Measurements from ENCODE around the gene TYSND1.

The TYSND1 gene

GRCh38 chr10:70135684-70136083 lies 10.8 kb downstream of the TYSND1 start:
- Histone ChIP-seq H3K36me3 (replicated peaks) (peaks cover 6% of the 10 kb centered on the region), H3K27ac (no peak overlapping the region), H3K4me3 (ENCODE audit: low read depth, low read length) (no peak overlapping the region), H3K27me3 (replicated peaks) (no peaks in the 10 kb centered on the region)
- in situ Hi-C loops (cut with HindIII; ENCODE audit: low pct_ligation_motif_present, low sequenced_read_pairs) = no loop called here
- no peak for DNase-seq
- TF ChIP-seq CTCF (IDR thresholded peaks at IDR 0.05; ENCODE audit: low read depth, low read length, missing control alignments) = no peak

GRCh38 chr10:70135046-70135445 lies 11.5 kb downstream of the TYSND1 start:
- in situ Hi-C loops (cut with HindIII; ENCODE audit: low pct_ligation_motif_present, low sequenced_read_pairs) = no loop called here
- no peak for TF ChIP-seq CTCF (IDR thresholded peaks at IDR 0.05; ENCODE audit: low read depth, low read length, missing control alignments)
- no peak for DNase-seq
- Histone ChIP-seq H3K27ac (no peak overlapping the region), H3K36me3 (replicated peaks) (peaks cover 6% of the 10 kb centered on the region), H3K4me3 (ENCODE audit: low read depth, low read length) (no peak overlapping the region), H3K27me3 (replicated peaks) (no peaks in the 10 kb centered on the region)

GRCh38 chr10:70132098-70133029 lies 14.1 kb downstream of the TYSND1 start, which contains the start of gene AIFM2:
TSS of gene AIFM2 (minus strand) at chr10:70132825. CDS start at chr10:70124084, 8,741 bp downstream.
- TF ChIP-seq CTCF (IDR thresholded peaks at IDR 0.05; ENCODE audit: low read depth, low read length, missing control alignments) = no peak
- H3K27ac ChIP-seq = peak within 1 kb of the TSS; percentile 21
- no peaks in the 10 kb centered on the region for H3K27me3 ChIP-seq (replicated peaks)
- in situ Hi-C loops (cut with HindIII; ENCODE audit: low pct_ligation_motif_present, low sequenced_read_pairs) = no loop called here
- no peaks in the 10 kb centered on the region for H3K36me3 ChIP-seq (replicated peaks)
- DNase-seq = peak; percentile 40
- peak within 1 kb of the TSS; percentile 65 for H3K4me3 ChIP-seq (ENCODE audit: low read depth, low read length)

- no peak for DNase-seq
- Histone ChIP-seq H3K27me3 (replicated peaks) (no peaks in the 10 kb centered on the region), H3K27ac (no peak overlapping the region), H3K4me3 (ENCODE audit: low read depth, low read length) (no peak overlapping the region), H3K36me3 (replicated peaks) (no peaks in the 10 kb centered on the region)
- in situ Hi-C loops (cut with HindIII; ENCODE audit: low pct_ligation_motif_present, low sequenced_read_pairs) = no loop called here
- TF ChIP-seq CTCF (IDR thresholded peaks at IDR 0.05; ENCODE audit: low read depth, low read length, missing control alignments) = no peak
Observed at GRCh38 chr10:70131560-70131937, 15.0 kb downstream of the TYSND1 start.

GRCh38 chr10:70130878-70131559 lies 15.5 kb downstream of the TYSND1 start:
- Histone ChIP-seq H3K27ac (no peak overlapping the region), H3K36me3 (replicated peaks) (no peaks in the 10 kb centered on the region), H3K4me3 (ENCODE audit: low read depth, low read length) (no peak overlapping the region), H3K27me3 (replicated peaks) (no peaks in the 10 kb centered on the region)
- in situ Hi-C loops (cut with HindIII; ENCODE audit: low pct_ligation_motif_present, low sequenced_read_pairs) = no loop called here
- no peak for TF ChIP-seq CTCF (IDR thresholded peaks at IDR 0.05; ENCODE audit: low read depth, low read length, missing control alignments)
- peak; percentile 14 for DNase-seq
